Caki2 (cell line): ENCODE measurements around the gene ZNF106. TPM values are rescaled to one million over a fixed set of nuclear protein-coding genes. Genes with fewer than 3 reads are reported as not detected.

ENCODE experiments used
- DNase-seq: peaks from one replicate; pipeline ENCODE4 v3.0.0-alpha.2; 2015; ENCODE audit warnings: low read depth
- in situ Hi-C: cut with HindIII; loops from 2 replicates; pipeline ENCODE4 v1.10.0; 2016; ENCODE audit warnings: low sequenced_read_pairs, low pct_unique_long_range_greater_than_20kb, mixed read lengths
- total RNA-seq: library from RNA; depleted of rRNA; stranded (reverse); fragments of >200 nt; shearing (Covaris generic); gene quantifications from 2 replicates; pipeline ENCODE4 v1.2.3, GENCODE V29; 2014; ENCODE audit warnings: low replicate concordance

ZNF106 gene
- total RNA-seq, 1 experiment from 2014 or later = 7.8 TPM

GRCh38 chr15:42427429-42428223 lies 63.3 kb downstream of the ZNF106 start:
- in situ Hi-C loops = no loop called here
- no peak for DNase-seq

- in situ Hi-C loops = no loop called here
- no peak for DNase-seq
Observed at GRCh38 chr15:42421376-42421775, 69.6 kb downstream of the ZNF106 start.

GRCh38 chr15:42419369-42419768 lies 71.6 kb downstream of the ZNF106 start:
- in situ Hi-C loops = no loop called here
- DNase-seq = no peak

GRCh38 chr15:42413920-42414319 lies 77.0 kb downstream of the ZNF106 start:
- DNase-seq = no peak
- in situ Hi-C loops = no loop called here

- DNase-seq = no peak
- in situ Hi-C loops = no loop called here
Observed at GRCh38 chr15:42411884-42412283, 79.1 kb downstream of the ZNF106 start.

- in situ Hi-C loops = no loop called here
- no peak for DNase-seq
Observed at GRCh38 chr15:42409011-42409410, 81.9 kb downstream of the ZNF106 start.

GRCh38 chr15:42408178-42408577 lies 82.8 kb downstream of the ZNF106 start:
- no peak for DNase-seq
- in situ Hi-C loops = no loop called here

- in situ Hi-C loops = no loop called here
Observed at GRCh38 chr15:42405863-42406482, 85.0 kb downstream of the ZNF106 start.

GRCh38 chr15:42404461-42405235 lies 86.3 kb downstream of the ZNF106 start:
- in situ Hi-C loops = no loop called here
- no peak for DNase-seq

More at GRCh38 chr15:42405863-42406482, 85.0 kb downstream of the ZNF106 start:
- no peak for DNase-seq

GRCh38 chr15:42403389-42403788 lies 87.6 kb downstream of the ZNF106 start:
- DNase-seq = no peak
- in situ Hi-C loops = no loop called here

- in situ Hi-C loops = no loop called here
- no peak for DNase-seq
Observed at GRCh38 chr15:42402455-42403205, 88.3 kb downstream of the ZNF106 start.

GRCh38 chr15:42401544-42402454 lies 89.1 kb downstream of the ZNF106 start:
- in situ Hi-C loops = no loop called here
- no peak for DNase-seq

- in situ Hi-C loops = no loop called here
- no peak for DNase-seq
Observed at GRCh38 chr15:42395838-42396237, 95.1 kb downstream of the ZNF106 start.

- in situ Hi-C loops = no loop called here
- DNase-seq = no peak
Observed at GRCh38 chr15:42394106-42394505, 96.8 kb downstream of the ZNF106 start.

GRCh38 chr15:42392309-42393024 lies 98.5 kb downstream of the ZNF106 start:
- DNase-seq = no peak
- in situ Hi-C loops = no loop called here

- DNase-seq = no peak
- in situ Hi-C loops = no loop called here
Observed at GRCh38 chr15:42387603-42388002, 103.3 kb downstream of the ZNF106 start.
